Measurements from ENCODE around the gene CRYBA4. TPM values are rescaled to one million over a fixed set of nuclear protein-coding genes. Genes with fewer than 3 reads are reported as not detected.

The CRYBA4 gene
- total RNA-seq, 1 donor from 2014 or later, result not detected

DNA sequence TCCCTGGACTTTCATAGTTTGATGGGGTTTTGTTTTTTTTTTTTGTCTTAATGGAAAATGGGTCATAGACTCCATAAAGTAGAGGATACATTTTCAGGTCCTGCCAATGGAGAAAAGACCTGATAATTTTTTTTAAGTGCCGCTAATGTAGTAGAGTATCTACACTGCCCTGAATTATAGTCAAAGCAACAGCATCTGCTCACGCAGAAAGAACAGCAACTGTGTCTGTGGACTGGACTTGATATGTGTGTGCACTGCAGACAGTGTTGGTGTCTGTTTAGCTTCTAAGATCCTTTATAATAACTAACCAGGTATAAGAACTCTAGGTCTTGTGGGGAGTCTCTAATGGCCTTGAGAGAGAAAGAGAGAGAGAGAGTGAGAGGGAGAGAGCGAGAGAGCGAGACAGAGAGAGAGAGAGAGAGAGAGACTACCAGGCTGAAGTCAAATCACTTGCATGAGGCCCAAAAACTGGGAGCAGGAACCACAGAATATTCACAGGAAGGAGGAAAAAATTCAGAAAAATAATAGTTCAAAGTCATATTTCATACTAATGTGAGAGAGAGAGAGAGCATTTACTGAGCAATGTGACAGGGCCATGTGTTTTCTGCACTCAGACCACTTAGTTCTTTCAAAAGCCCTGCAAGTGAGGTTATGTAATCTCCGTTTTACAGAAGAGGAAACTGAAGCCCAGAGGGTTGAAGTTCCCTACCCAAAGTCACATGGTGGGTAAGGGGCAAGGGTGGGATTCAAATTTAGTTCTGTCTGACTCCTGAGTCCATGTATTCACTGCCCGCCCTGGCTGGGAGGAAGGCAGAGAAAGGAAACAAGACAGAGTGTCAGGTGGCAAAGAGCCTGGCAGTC, 27.0 kb downstream of the CRYBA4 start:
- intact Hi-C loops (cut with DNase I), result no loop called here
- peaks cover 4% of the 10 kb centered on the region for H3K27me3 ChIP-seq (ENCODE audit: low read depth)

DNA sequence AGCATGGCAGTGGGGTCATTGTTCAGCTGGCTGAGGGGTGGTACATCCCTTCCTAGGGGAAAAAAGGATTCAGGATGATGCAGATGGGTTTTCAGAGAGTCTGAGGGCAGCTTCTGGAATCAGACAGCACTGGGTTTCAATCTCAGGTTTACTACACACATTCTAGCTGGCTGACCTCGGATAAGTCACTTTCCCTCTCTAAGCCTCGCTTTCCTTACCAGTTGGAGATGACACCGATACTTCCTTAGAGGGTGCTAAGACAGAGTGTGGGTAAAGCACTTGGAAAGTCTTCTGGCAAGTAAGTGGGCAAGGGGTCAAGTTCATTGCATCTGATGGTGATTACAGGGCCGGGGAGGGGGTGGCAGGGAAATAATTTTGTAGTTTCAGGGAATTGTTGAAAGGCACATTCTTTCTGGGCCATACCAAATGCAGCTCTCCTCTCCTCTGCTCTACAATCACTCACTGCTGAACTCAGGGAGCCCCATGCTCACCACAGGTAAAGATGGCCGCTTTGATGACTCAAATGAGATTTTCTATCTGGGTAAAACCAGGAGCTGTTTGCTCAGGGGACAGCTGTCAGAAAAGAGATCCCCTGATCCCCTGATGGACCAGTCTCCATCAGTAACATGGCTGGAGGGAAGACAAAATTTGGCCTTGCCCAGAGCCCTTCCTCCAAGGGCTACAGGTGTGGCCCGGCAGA, 29.1 kb downstream of the CRYBA4 start:
- Histone ChIP-seq H3K36me3 (no peaks in the 10 kb centered on the region), H3K27me3 (ENCODE audit: low read depth) (peaks cover 9% of the 10 kb centered on the region), H3K4me3 (no peak overlapping the region), H3K9me3 (no peaks in the 10 kb centered on the region), H3K27ac (no peak overlapping the region), H3K4me1 (peaks cover 23% of the 10 kb centered on the region)
- TF ChIP-seq, protein P1, sequence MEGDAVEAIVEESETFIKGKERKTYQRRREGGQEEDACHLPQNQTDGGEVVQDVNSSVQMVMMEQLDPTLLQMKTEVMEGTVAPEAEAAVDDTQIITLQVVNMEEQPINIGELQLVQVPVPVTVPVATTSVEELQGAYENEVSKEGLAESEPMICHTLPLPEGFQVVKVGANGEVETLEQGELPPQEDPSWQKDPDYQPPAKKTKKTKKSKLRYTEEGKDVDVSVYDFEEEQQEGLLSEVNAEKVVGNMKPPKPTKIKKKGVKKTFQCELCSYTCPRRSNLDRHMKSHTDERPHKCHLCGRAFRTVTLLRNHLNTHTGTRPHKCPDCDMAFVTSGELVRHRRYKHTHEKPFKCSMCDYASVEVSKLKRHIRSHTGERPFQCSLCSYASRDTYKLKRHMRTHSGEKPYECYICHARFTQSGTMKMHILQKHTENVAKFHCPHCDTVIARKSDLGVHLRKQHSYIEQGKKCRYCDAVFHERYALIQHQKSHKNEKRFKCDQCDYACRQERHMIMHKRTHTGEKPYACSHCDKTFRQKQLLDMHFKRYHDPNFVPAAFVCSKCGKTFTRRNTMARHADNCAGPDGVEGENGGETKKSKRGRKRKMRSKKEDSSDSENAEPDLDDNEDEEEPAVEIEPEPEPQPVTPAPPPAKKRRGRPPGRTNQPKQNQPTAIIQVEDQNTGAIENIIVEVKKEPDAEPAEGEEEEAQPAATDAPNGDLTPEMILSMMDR (IDR thresholded peaks at IDR 0.05), result no peak
- no peak for ATAC-seq
- no peak for DNase-seq
- intact Hi-C loops (cut with DNase I), result no loop called here

More for the DNA sequence above, 27.0 kb downstream of the CRYBA4 start:
- TF ChIP-seq, protein P1 (IDR thresholded peaks at IDR 0.05), result no peak
- no peaks in the 10 kb centered on the region for H3K9me3 ChIP-seq
- H3K36me3 ChIP-seq, result no peaks in the 10 kb centered on the region
- H3K27ac ChIP-seq, result no peak overlapping the region
- H3K4me3 ChIP-seq, result no peak overlapping the region
- DNase-seq (no peak), ATAC-seq (peak in 1 of 2 donors; percentile 28)
- H3K4me1 ChIP-seq, result peaks cover 41% of the 10 kb centered on the region

DNA sequence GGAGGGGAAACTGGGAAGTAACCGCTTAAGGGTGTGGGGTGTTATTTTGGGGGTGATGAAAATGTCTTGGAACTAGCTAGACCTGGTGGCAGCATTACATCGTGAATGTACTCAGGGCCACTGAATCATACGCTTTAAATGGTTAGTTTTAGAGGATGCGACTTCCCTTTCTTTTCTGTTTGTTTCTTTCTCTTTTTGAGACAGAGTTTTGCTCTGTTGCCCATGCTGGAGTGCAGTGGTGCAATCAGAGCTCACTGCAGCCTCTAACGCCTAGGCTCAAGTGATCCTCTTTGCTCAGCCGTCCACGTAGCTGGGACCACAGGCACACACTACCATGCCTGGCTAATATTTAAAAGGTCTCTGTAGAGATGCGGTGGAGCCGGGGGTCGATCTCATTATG, 30.1 kb downstream of the CRYBA4 start:
- no peak for ATAC-seq
- TF ChIP-seq, protein P1 (IDR thresholded peaks at IDR 0.05), result no peak
- Histone ChIP-seq H3K4me1 (peaks cover 17% of the 10 kb centered on the region), H3K27me3 (ENCODE audit: low read depth) (peaks cover 12% of the 10 kb centered on the region), H3K27ac (no peak overlapping the region), H3K36me3 (no peaks in the 10 kb centered on the region), H3K4me3 (no peak overlapping the region), H3K9me3 (no peaks in the 10 kb centered on the region)
- DNase-seq, result no peak
- intact Hi-C loops (cut with DNase I), result no loop called here

DNA sequence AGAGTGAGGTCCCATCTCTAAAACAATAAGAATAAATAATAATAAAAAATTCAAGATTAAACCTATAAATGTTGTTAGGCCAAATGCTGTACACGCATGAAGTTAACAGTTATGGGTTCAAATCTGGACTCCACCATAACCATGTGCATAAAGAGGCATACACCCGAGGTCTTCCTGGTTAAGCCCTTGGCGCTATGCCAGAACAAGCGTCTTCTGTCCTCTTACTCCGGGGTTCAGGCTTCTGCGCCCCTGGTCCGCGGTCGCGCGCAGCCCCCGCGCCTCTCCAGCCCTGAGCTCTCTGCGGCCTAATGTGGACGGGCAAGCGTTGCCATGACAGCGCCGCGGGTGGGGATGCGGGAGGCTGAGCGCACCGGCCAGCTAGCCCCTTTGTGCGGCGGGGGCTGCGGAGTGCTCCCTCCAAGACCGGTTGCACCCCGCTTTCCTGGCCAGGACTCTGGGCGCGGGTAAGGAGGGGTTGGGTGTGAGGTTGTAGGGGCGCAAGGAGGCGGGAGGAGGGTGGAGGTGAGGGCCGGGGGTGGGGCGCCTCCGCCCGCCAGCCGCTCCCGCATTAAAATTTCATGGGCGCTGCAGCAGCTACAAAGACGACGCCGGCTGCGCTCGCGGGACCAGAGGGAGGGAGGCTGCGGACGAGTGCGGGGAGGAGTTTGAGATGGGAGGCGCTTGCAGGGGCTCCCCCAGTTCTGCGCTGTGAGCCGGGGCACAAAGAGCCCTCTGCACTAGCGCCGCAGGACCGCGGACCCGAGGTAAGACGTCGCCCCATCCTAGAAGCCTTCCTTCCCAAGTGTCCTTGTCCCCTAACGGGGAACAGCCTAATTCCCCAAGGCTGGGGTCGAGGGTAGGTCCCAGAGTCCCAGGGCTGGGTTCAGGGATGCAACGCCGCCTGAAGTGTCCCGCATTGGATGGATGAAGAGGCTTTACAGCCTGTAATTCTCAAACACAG, 35.4 kb downstream of the CRYBA4 start, which contains the start of gene MIAT:
Gene MIAT (plus strand): TSS at position 698 of the 961 bp plus-strand sequence.
- Histone ChIP-seq H3K4me1 (peaks cover 27% of the 10 kb centered on the region), H3K9me3 (no peaks in the 10 kb centered on the region), H3K27me3 (ENCODE audit: low read depth) (peaks cover 30% of the 10 kb centered on the region), H3K27ac (no peak within 1 kb of the TSS), H3K4me3 (peak within 1 kb of the TSS; percentile 52), H3K36me3 (no peaks in the 10 kb centered on the region)
- TF ChIP-seq, protein P1 (IDR thresholded peaks at IDR 0.05), result no peak
- peak; percentile 56 to 63 for ATAC-seq
- intact Hi-C loops (cut with DNase I), result no loop called here
- peak; percentile 59 for DNase-seq

DNA sequence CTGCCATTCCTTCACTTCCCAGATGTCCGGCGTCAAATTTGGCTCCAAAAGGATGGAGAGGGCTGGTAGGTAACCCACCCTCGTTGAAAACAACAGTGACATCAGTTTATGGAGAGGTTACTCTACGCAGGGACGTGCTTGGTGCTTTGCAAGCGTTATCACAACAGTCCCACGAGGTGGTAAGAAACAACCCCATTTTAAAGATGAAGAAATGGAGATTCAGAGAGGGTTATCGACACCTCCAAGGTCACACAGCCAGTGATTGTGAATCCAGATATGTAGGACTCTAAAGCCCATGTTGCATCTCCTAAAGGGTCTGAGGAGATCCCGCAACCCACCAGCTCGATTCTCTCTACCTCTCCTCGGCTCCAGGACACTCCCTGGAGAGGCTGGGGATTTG, 36.4 kb downstream of the CRYBA4 start:
- Histone ChIP-seq H3K27me3 (ENCODE audit: low read depth) (peaks cover 30% of the 10 kb centered on the region), H3K4me1 (peaks cover 27% of the 10 kb centered on the region), H3K27ac (no peak overlapping the region), H3K36me3 (no peaks in the 10 kb centered on the region), H3K9me3 (no peaks in the 10 kb centered on the region), H3K4me3 (peak overlapping the region; percentile 52)
- intact Hi-C loops (cut with DNase I), result no loop called here
- no peak for DNase-seq
- ATAC-seq, result peak; percentile 18 to 25
- TF ChIP-seq, protein P1 (IDR thresholded peaks at IDR 0.05), result no peak
